Testis (tissue), 3 donors: Measurements from ENCODE around the gene GPR62. TPM values are rescaled to one million over a fixed set of nuclear protein-coding genes. Genes with fewer than 3 reads are reported as not detected.

Experiments used
- DNase-seq: peaks from one replicate; pipeline ENCODE4 v3.0.0-alpha.2; 2019
- H3K27ac ChIP-seq, 2 donors: fragments of 200-600 bp; sonication (generic); one replicate each; pipeline ENCODE4 v1.5.1; 2019
- H3K27me3 ChIP-seq: fragments of 200-600 bp; sonication (generic); one replicate; pipeline ENCODE4 v1.5.1; 2019
- H3K36me3 ChIP-seq: fragments of 200-600 bp; sonication (generic); one replicate; pipeline ENCODE4 v1.5.1; 2017; ENCODE audit warnings: low read depth; ENCODE audit errors: missing control alignments
- H3K4me1 ChIP-seq: fragments of 200-600 bp; sonication (generic); one replicate; pipeline ENCODE4 v1.5.1; 2019
- H3K4me3 ChIP-seq, 2 donors: fragments of 200-600 bp; sonication (generic); one replicate each; pipeline ENCODE4 v1.5.1; 2017 to 2019
- H3K9me3 ChIP-seq: fragments of 200-600 bp; sonication (generic); one replicate; pipeline ENCODE4 v1.5.1; 2017
- POLR2A ChIP-seq: fragments of 450-650 bp; IDR thresholded peaks from one replicate; pipeline ENCODE4 v1.6.1; 2017; ENCODE audit warnings: antibody characterized with exemption, mild to moderate bottlenecking, moderate library complexity
- WGBS, 2 donors: methylation state at CpG; one replicate each; pipeline ENCODE4 v1.1.5; 2018; 5-methylcytosine and 5-hydroxymethylcytosine counted together
- intact Hi-C: fragments of 100-400 bp; cut with DNase I; formaldehyde crosslinking; loops from one replicate; pipeline ENCODE4 v1.15.1; 2023; ENCODE audit warnings: low total_unique reads
- polyA plus RNA-seq: library from polyadenylated mRNA; stranded (reverse); fragments of 350-450 nt; fragmentation: Illumina TruSeq; extraction: RNeasy Lipid Tissue Mini Kit (QIAGEN cat#74804); gene quantifications from one replicate; pipeline ENCODE4 v1.2.3, GENCODE V29; 2014; ENCODE audit warnings: low read depth, low replicate concordance; ENCODE audit not compliant: insufficient read depth
- total RNA-seq, 2 donors: library from RNA; depleted of rRNA; stranded (reverse); fragments of >200 nt; gene quantifications; one replicate each; pipeline ENCODE4 v1.2.3, GENCODE V29; 2016
- TF ChIP-seq, protein P1 (sequence below), 3 experiments: fragments of 450-650 bp in 2 of 3; fragments of 200-600 bp in 1 of 3; sonication (generic) in 1 of 3; IDR thresholded peaks; one replicate each; pipeline ENCODE4 v1.5.1; 2016 to 2019; ENCODE audit warnings: antibody characterized with exemption in 3 of 3, mild to moderate bottlenecking in 2 of 3, moderate library complexity in 1 of 3

Gene GPR62
- total and polyA plus RNA-seq, 3 donors from 2014 or later, result 0.18 to 0.50 (median 0.39) TPM

DNA sequence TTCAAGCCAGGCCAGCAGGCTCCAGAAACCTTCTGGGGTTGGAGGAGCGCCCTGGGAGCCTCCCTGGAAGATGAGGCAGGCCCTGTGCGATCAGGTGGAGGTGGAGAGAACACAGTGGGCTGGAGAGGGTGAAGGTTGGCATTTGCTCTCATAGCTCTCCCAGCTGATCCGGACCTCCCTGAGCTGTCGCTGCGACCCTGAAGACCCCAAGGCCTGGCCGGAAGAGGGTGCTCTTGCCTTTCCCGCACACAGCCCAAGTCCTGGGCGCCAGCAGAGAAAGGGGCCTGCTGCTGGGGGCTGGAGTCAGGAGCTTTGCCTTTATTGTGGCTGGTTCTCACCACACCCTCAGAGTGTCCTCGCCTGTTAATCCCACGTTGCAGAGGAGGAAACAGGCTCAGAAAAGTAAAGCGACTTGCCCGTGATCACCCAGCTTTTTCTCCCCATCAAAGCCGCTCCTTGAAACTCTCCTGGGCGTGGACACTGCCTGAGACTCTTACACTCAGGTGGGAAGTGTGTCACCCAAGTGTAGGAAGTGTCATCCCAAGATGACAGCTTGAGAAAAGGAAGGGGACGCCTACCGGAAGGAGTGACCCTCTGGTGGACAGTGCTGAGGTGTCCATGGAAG is 49.1 kb downstream of the GPR62 start:
- WGBS, 2 donors, result 57 to 74% methylated on average over 10 to 16 of the region's 16 CpGs
- peaks cover 39% of the 10 kb centered on the region for H3K4me1 ChIP-seq
- no peak overlapping the region for H3K27ac ChIP-seq
- peak; percentile 62 for DNase-seq
- no peaks in the 10 kb centered on the region for H3K27me3 ChIP-seq
- no peak for TF ChIP-seq POLR2A
- TF ChIP-seq, protein P1, sequence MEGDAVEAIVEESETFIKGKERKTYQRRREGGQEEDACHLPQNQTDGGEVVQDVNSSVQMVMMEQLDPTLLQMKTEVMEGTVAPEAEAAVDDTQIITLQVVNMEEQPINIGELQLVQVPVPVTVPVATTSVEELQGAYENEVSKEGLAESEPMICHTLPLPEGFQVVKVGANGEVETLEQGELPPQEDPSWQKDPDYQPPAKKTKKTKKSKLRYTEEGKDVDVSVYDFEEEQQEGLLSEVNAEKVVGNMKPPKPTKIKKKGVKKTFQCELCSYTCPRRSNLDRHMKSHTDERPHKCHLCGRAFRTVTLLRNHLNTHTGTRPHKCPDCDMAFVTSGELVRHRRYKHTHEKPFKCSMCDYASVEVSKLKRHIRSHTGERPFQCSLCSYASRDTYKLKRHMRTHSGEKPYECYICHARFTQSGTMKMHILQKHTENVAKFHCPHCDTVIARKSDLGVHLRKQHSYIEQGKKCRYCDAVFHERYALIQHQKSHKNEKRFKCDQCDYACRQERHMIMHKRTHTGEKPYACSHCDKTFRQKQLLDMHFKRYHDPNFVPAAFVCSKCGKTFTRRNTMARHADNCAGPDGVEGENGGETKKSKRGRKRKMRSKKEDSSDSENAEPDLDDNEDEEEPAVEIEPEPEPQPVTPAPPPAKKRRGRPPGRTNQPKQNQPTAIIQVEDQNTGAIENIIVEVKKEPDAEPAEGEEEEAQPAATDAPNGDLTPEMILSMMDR (IDR thresholded peaks at IDR 0.05), result peak; percentile 36 to 51 (median 49)
- intact Hi-C loops, result loop anchor here (5.0 to 10.0 kb wide), 2 partner anchors 51 to 138 kb away; partner anchors contain the start of gene DUSP7
- H3K4me3 ChIP-seq, result no peak overlapping the region
- no peaks in the 10 kb centered on the region for H3K9me3 ChIP-seq
- H3K36me3 ChIP-seq, result no peaks in the 10 kb centered on the region

DNA sequence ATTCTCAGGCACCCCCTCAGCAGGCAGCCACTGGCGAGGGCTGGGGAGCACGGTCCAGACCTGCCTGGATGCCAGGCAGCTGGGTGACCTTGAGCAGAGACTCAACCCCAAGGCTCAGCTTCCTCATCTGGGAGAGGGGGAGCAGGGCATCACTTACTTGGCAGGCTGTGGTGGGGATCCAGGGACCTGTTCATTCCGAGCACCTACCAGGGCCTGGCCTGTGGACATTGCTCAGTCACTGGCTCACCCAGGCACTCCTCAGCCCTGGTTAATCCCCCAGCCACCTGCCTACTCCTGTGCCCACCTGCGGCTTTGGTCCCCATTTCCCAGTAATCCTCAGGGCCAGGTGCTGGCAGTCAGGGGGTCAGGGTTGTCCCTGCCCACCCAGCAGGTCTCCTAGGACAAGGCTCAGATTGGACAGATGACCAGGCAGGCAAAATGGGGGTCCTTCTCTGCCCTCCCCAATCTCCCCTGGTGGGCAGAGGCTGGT is 49.8 kb downstream of the GPR62 start:
- no peaks in the 10 kb centered on the region for H3K9me3 ChIP-seq
- H3K27ac ChIP-seq, result peak overlapping the region; percentile 10 to 24
- intact Hi-C loops, result loop anchor here (5.0 to 10.0 kb wide), 2 partner anchors 50 to 137 kb away; partner anchors contain the start of gene DUSP7
- TF ChIP-seq, protein P1 (IDR thresholded peaks at IDR 0.05), result no peak
- no peak for TF ChIP-seq POLR2A
- WGBS, 2 donors, result 60 to 75% methylated on average over 3 to 4 of the region's 4 CpGs
- DNase-seq, result no peak
- no peak overlapping the region for H3K4me3 ChIP-seq
- no peaks in the 10 kb centered on the region for H3K36me3 ChIP-seq
- H3K4me1 ChIP-seq, result peaks cover 39% of the 10 kb centered on the region
- no peaks in the 10 kb centered on the region for H3K27me3 ChIP-seq

DNA sequence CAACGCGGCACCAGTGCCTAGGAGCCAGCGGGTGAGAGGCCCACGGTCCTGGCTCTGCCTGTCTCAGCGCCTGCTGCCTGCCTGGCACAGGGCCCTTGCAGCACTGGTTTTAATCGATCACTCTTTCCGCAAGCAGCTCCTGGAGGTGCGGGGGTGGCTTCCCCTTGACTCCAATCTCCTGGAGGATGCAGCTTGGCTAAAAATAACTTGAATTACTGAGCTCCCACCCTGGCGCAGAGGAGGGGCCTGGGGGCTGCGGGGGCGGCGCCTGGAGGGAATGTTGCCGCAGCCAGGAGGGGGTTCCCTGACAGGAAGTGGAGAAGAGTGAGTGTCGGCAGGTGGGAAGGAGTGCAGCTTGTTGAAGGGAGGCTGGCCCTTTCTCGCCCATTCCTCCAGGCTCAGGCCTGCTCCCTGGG is 50.4 kb downstream of the GPR62 start:
- H3K9me3 ChIP-seq, result no peaks in the 10 kb centered on the region
- H3K4me3 ChIP-seq, result no peak overlapping the region
- TF ChIP-seq POLR2A, result no peak
- TF ChIP-seq, protein P1 (IDR thresholded peaks at IDR 0.05), result peak in 1 of 3 experiments; percentile 6
- no peaks in the 10 kb centered on the region for H3K36me3 ChIP-seq
- peak; percentile 90 for DNase-seq
- 6 to 23% methylated on average over 8 to 15 of the region's 15 CpGs for WGBS, 2 donors
- peak overlapping the region; percentile 10 to 24 for H3K27ac ChIP-seq
- H3K4me1 ChIP-seq, result peaks cover 39% of the 10 kb centered on the region
- H3K27me3 ChIP-seq, result no peaks in the 10 kb centered on the region
- intact Hi-C loops, result loop anchor here (10.0 kb wide), 1 partner anchor 49 kb away; the partner anchor contains the start of gene DUSP7

DNA sequence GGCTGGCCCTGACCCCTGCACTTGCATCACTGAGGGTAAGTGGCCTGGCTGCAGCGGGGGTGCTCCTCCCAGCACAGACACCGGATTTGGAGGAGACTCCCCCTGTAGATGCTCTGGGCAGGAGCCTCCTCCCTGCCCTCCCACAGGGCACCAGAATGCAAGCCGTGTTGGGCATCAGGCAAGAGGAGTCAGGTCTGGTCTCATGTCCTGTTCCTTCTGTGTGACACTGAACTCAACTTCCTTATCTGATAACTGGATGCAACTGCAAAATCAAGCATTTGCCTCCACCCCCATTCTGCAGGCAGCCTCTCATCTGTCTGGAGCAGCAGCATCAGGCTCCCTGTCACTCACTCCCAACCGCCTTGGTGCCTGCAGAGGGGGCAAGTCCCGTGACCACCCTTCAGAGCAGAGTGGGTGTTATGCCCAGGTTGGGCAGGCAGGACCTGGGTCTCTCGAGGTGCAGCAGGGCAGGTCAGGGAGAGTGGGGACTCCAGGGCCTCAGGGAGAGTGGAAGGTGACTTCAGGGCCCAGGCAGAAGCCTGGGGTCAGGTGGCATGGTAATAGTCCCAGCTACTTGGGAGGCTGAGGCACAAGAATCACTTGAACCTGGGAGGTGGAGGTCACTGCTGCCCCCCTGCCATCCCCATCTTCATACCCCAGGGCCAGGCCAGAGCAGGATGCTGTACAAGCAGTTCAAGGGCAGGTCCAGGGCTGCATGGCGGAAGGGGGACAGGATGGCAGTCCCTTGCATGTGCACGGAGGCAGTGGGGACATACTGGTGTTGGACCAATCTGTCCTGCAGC is 51.0 kb downstream of the GPR62 start:
- no peaks in the 10 kb centered on the region for H3K36me3 ChIP-seq
- no peak overlapping the region for H3K4me3 ChIP-seq
- DNase-seq, result peak; percentile 53
- no peaks in the 10 kb centered on the region for H3K9me3 ChIP-seq
- TF ChIP-seq POLR2A, result no peak
- TF ChIP-seq, protein P1 (IDR thresholded peaks at IDR 0.05), result no peak
- H3K27me3 ChIP-seq, result no peaks in the 10 kb centered on the region
- WGBS, 2 donors, result 48 to 66% methylated on average over 4 to 7 of the region's 8 CpGs
- no peak overlapping the region for H3K27ac ChIP-seq
- H3K4me1 ChIP-seq, result peaks cover 39% of the 10 kb centered on the region
- intact Hi-C loops, result loop anchor here (10.0 kb wide), 1 partner anchor 49 kb away; the partner anchor contains the start of gene DUSP7
